WERI-Rb-1 (cell line): Measurements from ENCODE around the gene COL28A1.
"Not testable (repeated sequence)": the region's sequence is repeated elsewhere in the genome, so short reads cannot be mapped to it uniquely, and the experiment has no call there.

ENCODE experiments used
- DNase-seq: peaks from one replicate; pipeline ENCODE4 v3.0.0-alpha.2; 2020
- H3K27ac ChIP-seq: fragments of 250-450 bp; sonication (Bioruptor Pico); 2 replicates; pipeline ENCODE4 v1.5.1; 2020; ENCODE audit warnings: mild to moderate bottlenecking, moderate library complexity
- H3K27me3 ChIP-seq: fragments of 250-450 bp; sonication (Bioruptor Pico); 2 replicates; pipeline ENCODE4 v1.5.1; 2021; ENCODE audit warnings: mild to moderate bottlenecking, low read depth, moderate library complexity; ENCODE audit not compliant: insufficient read depth, severe bottlenecking
- H3K36me3 ChIP-seq: fragments of 250-450 bp; sonication (Bioruptor Pico); 2 replicates; pipeline ENCODE4 v1.5.1; 2020; ENCODE audit warnings: mild to moderate bottlenecking, moderate library complexity
- H3K4me3 ChIP-seq: 2 replicates; pipeline ENCODE4 v1.5.1; 2011; ENCODE audit warnings: low read depth, mild to moderate bottlenecking, control low read depth, low read length
- H3K9me3 ChIP-seq: fragments of 250-450 bp; sonication (Bioruptor Pico); 2 replicates; pipeline ENCODE4 v1.5.1; 2021; ENCODE audit warnings: mild to moderate bottlenecking, moderate library complexity; ENCODE audit not compliant: severe bottlenecking
- TF ChIP-seq, protein P1 (sequence below): IDR thresholded peaks from 2 replicates; pipeline ENCODE4 v1.5.1; 2011; ENCODE audit warnings: low read depth, mild to moderate bottlenecking, control low read depth, inconsistent platforms, low read length

The COL28A1 gene

DNA sequence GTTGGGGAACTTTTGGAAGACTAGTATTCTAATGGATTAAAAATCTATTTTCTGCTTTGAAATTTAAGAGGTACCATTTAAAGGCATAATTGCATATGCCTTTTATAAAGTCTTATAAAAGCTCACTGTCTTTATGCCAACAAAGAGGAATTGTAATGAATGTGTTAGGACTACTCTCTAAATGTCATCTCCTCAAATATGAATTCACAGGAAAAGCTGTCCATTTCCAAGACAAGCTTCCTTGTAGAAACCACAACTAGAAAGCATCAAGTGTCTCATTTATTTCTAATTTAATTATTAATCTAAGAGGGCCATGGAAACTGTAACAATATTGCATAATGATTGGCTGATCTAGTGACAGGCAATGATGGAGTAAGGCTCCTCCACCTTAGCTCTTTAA lies 130.2 kb downstream of the COL28A1 start:
- Histone ChIP-seq H3K27ac (no peak overlapping the region), H3K36me3 (no peaks in the 10 kb centered on the region)
- TF ChIP-seq, protein P1, sequence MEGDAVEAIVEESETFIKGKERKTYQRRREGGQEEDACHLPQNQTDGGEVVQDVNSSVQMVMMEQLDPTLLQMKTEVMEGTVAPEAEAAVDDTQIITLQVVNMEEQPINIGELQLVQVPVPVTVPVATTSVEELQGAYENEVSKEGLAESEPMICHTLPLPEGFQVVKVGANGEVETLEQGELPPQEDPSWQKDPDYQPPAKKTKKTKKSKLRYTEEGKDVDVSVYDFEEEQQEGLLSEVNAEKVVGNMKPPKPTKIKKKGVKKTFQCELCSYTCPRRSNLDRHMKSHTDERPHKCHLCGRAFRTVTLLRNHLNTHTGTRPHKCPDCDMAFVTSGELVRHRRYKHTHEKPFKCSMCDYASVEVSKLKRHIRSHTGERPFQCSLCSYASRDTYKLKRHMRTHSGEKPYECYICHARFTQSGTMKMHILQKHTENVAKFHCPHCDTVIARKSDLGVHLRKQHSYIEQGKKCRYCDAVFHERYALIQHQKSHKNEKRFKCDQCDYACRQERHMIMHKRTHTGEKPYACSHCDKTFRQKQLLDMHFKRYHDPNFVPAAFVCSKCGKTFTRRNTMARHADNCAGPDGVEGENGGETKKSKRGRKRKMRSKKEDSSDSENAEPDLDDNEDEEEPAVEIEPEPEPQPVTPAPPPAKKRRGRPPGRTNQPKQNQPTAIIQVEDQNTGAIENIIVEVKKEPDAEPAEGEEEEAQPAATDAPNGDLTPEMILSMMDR = no peak

DNA sequence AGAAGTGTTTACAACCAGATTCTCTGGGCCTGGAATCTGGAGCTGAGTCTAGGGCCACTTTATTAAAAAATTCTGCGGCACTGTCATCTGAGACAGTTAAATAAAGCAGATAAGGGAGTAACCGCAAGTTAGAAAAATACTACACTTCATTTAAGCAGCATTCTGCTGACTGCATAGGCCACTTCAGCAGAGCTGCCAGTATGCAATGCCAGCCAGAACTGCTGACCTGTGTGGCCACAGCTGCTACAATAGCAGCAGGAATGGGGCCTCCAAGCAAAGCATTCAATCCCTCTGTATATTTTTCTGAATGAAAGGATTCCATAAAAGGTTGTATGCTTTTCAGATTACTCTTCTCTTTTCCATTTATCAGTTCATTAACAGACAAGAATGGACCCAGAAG lies 136.0 kb downstream of the COL28A1 start:
- Histone ChIP-seq H3K4me3 (no peak overlapping the region), H3K36me3 (no peaks in the 10 kb centered on the region), H3K9me3 (no peaks in the 10 kb centered on the region), H3K27ac (no peak overlapping the region), H3K27me3 (no peaks in the 10 kb centered on the region)
- TF ChIP-seq, protein P1 = no peak
- DNase-seq = no peak

More for the DNA sequence above, 130.2 kb downstream of the COL28A1 start:
- DNase-seq = no peak
- H3K4me3 ChIP-seq = no peak overlapping the region
- H3K9me3 ChIP-seq = no peaks in the 10 kb centered on the region
- no peaks in the 10 kb centered on the region for H3K27me3 ChIP-seq

DNA sequence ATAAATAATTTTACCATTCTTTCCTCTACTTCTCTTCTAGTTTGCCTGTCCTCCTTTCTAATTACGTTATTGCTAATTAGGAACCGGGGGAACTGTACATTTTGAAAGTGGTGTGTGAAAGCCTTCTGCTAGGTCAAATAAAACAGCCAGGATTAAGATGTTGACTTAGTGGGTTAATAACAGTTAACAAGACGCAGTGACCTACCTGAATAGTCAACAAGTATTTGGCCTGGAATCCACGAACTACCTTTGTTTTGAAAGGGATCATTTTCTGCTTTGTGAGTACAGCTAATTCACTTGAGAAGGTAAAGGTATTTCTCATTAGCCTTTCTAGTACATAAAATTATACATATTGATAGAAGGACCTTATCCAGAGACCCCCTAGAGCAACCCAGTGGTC lies 139.9 kb downstream of the COL28A1 start:
- no peaks in the 10 kb centered on the region for H3K27me3 ChIP-seq
- peaks cover 8% of the 10 kb centered on the region for H3K9me3 ChIP-seq
- H3K36me3 ChIP-seq = no peaks in the 10 kb centered on the region
- TF ChIP-seq, protein P1 = no peak
- no peak overlapping the region for H3K4me3 ChIP-seq
- H3K27ac ChIP-seq = no peak overlapping the region
- no peak for DNase-seq

DNA sequence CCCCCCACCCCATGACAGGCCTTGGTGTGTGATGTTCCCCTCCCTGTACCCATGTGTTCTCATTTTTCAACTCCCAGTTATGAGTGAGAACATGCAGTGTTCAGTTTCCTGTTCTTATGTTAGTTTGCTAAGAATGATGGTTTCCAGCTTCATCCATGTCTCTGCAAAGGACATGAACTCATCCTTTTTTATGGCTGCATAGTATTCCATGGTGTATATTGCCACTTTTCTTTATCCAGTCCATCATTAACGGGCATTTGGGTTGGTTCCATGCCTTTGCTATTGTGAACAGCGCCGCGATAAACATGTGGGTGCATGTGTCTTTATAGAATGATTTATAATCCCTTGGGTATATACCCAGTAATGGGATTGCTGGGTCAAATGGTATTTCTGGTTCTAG lies 147.5 kb downstream of the COL28A1 start:
- not testable (repeated sequence) for H3K27ac ChIP-seq, DNase-seq, H3K4me3 ChIP-seq, H3K27me3 ChIP-seq, H3K36me3 ChIP-seq
- peaks cover 10% of the 10 kb centered on the region for H3K9me3 ChIP-seq

DNA sequence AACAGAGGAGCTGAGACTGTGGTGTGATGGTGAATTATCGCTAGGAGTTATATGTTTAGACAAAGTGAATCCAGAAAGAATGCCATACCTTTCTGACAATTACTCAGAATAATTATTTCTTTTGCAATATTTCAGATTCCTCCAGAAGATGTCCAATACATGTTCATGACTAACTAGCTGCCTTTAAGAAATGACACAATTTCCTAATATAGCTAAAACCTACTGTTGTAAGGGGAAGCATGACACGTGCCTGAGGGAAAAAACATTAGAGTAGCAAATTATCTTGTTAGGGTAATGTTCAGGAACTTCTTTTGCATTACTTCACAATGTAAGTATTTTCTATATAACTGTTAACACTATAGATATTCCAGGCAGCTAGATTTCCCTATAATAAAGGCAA lies 150.3 kb downstream of the COL28A1 start:
- no peak for DNase-seq
- H3K9me3 ChIP-seq = peaks cover 2% of the 10 kb centered on the region
- TF ChIP-seq, protein P1 = no peak
- H3K4me3 ChIP-seq = no peak overlapping the region
- H3K27me3 ChIP-seq = no peaks in the 10 kb centered on the region
- H3K36me3 ChIP-seq = no peaks in the 10 kb centered on the region
- H3K27ac ChIP-seq = no peak overlapping the region

DNA sequence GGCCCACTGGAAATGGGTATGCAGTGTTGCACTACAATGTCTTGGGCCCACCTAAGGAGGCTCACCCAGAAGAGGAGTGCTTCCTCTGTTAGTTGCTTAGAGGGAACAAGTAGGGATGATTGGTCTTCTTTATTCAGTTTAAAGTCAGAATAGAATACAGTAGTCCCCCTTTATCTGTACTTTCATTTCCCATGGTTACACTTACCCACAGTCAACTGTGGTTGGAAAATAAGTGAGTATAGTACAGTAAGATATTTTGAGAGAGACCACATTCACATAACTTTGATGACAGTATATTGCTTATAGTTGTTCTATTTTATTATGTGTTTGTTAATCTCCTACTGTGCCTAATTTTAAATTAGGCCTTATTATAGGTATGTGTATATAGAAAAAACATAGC lies 151.4 kb downstream of the COL28A1 start:
- Histone ChIP-seq H3K4me3 (no peak overlapping the region), H3K36me3 (no peaks in the 10 kb centered on the region), H3K9me3 (peaks cover 2% of the 10 kb centered on the region), H3K27me3 (no peaks in the 10 kb centered on the region), H3K27ac (no peak overlapping the region)
- no peak for DNase-seq
- TF ChIP-seq, protein P1 = no peak
